GM19438 (cell line): ENCODE data around the gene UBE2Q2.
"Not testable (repeated sequence)": the region's sequence is repeated elsewhere in the genome, so short reads cannot be mapped to it uniquely, and the experiment has no call there.

Experiments
- ATAC-seq: cut with Tn5 transposase; IDR thresholded peaks from one replicate; pipeline ENCODE4 v1.9.1; 2021; ENCODE audit warnings: low read depth; ENCODE audit not compliant: unreplicated experiment

UBE2Q2 gene

DNA sequence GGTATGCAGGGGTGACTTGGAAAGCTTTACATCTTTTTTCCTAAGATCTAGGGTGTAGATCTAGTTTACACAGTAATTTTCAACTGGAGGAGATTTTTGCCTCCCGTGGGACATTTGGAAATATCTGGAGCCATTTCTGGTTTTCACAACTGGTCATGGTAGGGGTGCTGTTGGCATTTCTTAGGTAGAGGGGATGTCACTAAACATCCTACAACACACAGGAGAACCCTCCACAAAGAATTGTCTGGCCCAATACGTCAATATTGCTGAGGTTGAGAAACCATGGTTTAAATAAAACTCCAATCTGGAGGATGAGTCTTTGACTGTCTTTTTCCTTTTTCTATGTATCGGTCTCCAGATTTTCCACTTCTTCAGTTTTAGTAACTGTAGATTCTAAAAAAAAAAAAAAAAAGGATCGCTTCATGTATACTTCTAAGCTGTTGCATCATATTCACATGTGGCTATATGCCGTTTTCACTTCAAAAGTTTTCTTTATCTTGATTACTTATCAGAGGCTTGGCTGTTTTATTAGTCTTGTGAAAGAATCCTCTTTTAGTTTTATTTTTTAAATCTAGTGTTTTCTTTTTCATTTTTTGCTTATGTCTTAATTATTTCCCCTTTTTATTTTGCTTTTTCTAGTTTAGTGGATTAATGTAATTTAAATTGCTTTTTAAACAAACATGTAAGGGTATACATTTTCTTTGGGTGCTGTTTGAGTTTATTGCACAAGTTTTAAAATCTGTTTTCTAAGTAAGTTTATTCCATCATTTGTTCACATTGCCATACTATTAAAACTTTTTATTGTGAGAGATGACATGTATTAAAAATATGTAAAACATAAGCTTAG lies 21.2 kb downstream of the UBE2Q2 start:
- no peak for ATAC-seq

DNA sequence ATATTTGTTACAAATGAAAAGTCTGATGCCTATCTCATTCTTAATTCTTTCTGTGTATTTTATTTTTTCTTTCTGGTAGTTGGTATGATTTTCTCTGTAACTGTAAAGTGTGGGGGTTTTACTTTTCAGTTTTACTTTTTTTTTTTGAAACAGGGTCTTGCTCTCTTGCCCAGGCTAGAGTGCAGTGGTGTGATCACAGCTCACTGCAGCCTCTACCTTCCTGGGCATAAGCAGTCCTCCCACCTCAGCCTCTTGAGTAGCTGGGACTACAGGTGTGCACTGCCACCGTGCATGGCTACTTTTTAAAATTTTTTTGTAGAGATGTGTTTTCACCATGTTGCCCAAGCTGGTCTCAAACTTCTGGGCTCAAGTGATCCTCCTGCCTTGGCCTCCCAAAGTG lies 22.8 kb downstream of the UBE2Q2 start:
- ATAC-seq = not testable (repeated sequence)

DNA sequence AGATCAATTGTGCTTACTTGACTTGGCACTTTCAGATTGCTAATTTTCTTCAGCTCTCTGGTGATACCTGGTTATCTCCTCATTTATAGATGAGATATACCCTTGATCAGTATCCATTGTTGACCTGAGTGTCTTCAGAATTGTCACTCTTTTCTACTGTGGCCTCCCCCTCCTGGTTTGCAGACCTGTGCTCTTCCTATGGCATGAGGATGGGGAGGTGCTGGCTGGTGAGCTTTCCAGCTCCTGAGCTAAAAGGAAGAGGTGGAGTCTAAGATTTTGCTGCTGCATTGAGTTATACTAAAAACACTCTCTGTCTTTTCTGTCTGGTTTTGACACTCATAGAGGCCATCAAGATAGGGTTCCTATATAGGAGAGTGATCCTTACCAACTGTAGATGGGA lies 23.7 kb downstream of the UBE2Q2 start:
- no peak for ATAC-seq

DNA sequence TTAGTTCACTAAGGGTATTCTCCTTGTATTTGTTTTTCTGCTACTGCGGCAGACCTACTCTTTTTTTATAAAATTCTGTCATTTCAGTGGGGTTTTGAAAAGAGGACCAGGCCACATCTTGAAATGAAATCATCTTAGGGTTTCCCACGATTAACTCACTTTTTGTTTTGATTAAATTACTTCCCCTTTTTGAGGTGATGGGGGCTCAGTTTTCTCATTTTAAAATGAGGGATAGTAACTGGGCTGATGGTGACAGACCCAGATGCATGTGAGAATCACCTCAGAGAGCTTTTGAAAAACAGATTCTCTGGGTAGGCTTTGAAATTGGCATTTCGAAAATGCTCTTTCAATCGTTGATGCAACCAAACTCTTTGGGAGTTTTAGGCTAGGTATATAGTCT lies 24.2 kb downstream of the UBE2Q2 start:
- no peak for ATAC-seq

DNA sequence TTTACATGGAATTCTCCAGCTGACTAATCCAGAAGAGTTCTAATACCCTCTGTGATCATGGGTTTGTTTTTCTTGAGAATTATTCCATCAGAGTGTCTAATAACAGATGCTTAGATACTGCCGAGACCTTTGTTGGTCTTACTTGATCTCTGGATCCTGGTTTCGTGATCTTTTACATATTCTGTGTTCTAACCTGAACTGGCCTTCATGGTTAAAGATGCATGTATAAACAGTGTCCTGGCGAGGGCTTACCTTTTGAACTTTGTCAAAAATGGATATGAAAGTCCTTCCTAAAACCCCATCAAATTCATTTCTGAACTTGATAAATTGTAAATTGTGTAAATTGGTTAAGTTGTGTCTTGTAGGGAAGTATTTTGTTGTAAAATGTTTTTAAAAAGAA lies 24.8 kb downstream of the UBE2Q2 start:
- ATAC-seq = no peak

DNA sequence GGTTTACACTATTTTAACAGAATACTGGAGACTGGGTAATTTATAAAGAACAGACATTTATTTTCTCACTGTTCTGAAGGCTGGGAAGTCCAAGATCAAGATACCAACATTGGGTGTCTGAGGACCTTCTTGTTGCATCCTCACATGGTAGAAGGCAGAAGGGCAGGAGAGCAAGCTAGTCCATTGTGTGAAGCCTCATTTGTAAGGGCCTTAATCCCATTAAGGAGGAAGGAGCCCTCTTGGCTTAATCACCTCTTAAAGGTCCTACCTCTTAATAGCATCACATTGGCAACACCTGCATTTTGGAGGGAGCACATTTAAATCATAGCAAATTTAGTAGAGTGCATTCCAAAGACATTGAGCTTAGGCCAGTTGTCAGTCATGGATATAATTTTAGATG lies 26.2 kb downstream of the UBE2Q2 start:
- ATAC-seq = no peak

DNA sequence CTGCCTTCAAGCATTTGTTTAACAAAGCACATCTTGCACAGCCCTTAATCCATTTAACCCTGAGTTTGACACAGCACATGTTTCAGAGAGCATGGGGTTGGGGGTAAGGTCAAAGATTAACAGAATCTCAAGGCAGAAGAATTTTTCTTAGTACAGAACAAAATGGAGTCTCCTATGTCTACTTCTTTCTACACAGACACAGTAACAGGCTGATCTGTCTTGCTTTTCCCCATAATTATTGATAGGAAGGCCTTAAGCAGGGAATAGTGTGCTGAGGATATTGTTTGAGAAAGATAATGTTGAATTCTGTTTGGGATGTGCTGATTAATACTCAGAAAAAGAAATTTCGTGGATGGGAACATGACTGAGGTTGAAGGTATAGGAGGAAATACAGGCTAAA lies 28.3 kb downstream of the UBE2Q2 start:
- not testable (repeated sequence) for ATAC-seq

DNA sequence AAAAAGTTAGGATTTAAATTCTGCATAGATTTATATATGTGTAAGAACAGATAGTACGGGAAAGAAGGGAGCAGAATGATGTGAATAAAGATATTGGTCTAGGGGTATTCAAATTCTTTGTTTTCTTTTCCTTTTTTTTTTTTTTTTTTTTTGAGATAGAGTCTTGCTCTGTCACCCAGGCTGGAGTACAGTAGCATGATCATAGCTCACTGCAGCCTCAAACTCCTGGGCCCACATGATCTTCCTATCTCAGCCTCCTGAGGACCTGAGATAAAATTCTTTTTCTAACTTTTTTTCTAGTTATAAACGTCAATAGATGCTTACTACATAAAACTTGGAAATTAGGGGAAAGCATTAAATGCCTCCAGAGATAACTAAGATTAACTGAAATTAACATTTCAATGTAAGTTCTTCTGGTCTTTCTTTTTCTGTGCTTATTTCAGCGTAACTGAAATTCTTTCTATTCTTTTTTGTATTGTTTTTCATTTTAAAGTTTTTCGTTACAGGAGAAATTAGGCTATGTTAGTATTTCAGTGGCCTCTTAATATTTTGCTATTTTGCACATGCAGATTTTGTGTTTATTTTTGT lies 29.2 kb downstream of the UBE2Q2 start:
- no peak for ATAC-seq

DNA sequence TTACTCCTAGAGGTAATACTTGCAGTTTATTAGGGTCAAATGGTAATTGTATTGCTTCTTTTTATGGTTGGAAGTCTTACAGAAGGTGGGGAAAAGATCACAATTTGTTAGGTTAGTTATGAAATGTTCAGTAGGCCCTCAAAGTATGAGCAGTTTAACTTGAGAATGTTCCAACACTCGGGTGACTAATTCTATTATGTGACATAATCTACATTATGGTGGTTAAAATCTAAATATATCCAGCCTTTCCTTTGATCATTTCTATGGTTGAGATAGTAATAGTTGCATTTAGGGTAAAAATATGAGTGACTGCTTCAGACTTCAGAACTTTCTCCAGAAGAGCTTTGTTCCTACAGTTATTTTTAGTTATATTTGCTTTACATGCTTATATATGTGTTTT lies 40.8 kb downstream of the UBE2Q2 start:
- ATAC-seq = no peak

DNA sequence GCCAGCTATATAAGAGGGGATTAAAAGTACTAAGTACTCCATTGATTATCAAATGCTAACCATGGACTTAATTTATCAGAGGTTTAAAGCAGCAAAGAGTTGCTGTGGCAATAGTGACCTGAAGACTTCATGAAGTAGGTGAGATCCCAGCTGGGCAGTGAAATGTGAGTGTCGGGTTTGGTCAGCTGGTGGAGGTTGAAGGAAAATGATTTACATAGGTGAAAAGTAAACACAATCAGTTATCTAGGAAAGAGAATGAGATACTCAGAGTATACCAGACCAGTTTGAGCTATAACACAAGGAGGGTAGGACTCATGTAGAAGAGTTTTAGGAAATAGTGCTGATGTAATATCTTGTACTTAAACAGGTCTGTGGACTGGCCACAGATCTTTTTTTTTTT lies 43.9 kb downstream of the UBE2Q2 start:
- no peak for ATAC-seq

DNA sequence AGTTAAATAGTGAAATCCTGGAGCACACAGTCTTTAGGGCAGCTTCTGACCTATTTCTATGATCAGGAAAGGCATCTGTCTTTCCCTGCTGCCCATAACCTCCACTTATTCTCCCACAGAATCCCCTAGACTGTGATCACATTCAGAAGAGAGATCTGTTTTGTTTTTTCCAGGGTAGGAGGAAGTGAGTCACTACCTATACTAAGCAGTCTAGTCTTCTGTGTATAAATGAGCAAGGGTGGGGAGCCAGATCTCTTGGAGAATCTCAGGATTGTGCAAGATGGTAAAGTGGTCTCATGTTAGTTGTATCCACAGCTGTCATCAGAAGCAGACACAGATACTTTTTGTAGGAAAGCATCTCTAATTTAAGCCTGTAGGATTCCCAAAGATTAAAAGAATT lies 48.6 kb downstream of the UBE2Q2 start:
- ATAC-seq = no peak

DNA sequence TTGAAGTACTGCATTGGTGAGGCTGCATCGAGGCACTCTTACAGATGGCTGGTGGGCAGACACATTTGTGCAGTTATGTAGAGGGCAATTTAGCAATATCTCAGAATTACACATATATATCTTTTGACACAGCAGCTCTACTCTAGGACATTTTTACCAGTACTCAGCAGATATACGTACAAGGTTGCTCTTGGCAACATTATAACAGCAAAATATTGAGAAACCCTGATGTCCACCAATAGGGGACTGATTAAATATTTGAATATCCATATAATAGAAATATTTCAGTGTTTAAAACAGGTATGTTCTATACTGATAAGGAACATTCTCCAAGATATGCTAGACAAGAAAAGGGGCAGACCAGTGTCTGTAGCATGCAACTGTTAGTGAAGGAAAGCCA lies 52.5 kb downstream of the UBE2Q2 start:
- no peak for ATAC-seq

DNA sequence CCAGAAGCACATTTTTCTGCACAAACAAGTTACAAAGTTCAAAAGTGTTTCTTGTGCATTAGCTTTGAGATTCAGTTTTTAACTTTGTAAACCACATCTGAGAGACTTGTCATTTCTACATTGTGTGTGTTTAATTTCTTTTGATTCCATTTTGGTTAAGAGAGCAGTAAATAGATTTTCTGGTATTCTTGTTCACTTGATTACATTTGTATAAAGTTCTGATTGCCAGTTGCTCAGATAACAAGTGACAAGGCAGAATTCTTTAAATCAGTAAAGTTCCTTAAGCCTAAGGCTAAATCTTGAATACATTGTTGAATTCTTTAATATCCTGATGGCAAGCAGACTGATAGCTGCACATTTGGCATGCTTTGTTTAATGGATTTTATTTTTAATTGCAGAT lies 57.3 kb downstream of the UBE2Q2 start:
- ATAC-seq = no peak

DNA sequence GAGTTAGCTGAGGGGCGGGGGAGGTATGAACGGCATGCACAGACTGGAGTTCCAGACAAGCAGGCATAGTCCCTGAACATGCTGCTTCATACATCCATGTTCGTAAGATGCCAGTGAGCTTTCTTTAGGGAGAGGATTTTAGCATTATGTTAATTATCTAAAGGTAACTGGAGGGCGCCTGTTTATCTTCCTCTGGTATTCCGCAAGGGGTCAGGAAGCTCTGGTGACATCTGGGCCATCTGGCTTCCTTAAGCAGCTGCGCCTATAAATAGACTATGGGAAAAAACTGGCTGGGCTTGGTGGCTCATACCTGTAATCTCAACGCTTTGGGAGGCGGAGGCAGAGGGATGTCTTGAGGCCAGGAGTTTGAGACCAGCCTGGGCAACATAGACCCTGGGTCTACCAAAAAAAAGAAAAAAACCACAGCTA lies 58.9 kb downstream of the UBE2Q2 start:
- no peak for ATAC-seq

DNA sequence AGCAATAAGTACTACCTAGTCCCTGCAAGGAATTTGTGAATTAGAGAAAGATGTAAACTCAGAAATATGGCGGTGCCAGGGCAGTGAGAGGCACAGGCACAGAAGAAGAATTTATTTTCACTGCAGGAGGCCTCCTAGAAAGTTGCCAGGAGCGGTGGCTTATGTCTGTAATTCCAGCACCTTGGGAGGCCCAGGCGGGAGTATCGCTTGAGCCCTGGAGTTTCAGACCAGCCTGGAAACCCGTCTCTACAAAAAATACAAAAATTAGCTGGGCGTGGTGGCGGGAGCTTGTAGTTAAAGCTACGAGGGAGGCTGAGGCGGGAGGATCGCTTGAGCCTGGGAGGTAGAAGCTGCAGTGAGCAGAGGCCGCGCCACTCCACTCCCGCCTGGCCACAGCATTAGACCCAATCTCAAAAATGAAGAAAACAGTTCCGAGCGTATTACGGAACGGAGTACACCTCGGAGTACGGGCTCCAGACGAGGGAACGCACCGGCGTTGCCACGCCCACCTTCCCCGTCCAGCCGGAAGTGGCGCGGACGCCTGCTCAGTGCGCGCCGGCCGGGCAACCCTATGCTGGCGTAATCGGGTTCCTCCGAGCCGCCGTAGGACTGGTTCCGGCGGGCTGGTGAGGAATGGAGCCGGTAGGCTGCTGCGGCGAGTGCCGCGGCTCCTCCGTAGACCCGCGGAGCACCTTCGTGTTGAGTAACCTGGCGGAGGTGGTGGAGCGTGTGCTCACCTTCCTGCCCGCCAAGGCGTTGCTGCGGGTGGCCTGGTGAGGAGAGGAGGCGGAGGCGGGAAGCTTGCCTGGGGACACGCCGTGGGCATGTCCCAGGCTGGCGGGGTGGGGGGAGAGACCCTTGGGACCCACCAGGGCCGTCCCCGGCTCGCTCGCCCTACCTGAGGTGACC lies 60.3 kb downstream of the UBE2Q2 start, which contains the start of gene FBXO22:
TSS of gene FBXO22 (plus strand) at position 548 of the 909 bp plus-strand sequence. CDS start at position 634, 86 bp downstream.
- ATAC-seq = peak; percentile 96

DNA sequence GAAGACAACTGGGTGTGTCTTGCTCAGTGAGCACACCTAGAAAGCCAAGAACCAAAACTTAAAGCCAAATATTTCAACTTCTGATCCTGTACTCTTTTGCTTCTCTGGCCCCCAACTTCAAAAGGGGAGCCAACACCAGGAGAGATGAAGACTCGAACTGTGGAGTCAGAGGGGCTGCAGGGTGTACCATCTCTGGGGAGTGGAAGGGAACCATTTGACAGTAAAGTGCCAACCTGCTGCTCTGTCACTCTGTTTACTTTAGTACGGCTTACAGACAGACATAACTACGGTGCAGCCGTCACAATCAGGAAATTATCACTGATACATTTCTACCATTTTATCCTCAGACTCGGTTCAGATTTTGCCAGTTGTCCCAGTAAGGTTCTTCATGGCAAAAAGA lies 62.0 kb downstream of the UBE2Q2 start:
- no peak for ATAC-seq

DNA sequence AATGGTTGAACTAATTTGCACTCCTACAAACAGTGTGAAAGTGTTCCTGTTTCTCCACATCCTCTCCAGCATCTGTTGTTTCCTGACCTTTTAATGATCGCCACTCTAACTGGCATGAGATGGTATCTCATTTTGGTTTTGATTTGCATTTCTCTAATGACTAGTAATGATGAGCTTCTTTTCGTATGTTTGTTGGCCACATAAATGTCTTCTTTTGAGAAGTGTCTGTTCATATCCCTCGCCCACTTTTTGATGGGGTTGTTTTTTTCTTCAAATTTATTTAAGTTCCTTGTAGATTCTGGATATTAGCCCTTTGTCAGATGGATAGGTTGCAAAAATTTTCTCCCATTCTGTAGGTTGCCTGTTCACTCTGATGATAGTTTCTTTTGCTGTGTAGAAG lies 67.1 kb downstream of the UBE2Q2 start:
- ATAC-seq = not testable (repeated sequence)

DNA sequence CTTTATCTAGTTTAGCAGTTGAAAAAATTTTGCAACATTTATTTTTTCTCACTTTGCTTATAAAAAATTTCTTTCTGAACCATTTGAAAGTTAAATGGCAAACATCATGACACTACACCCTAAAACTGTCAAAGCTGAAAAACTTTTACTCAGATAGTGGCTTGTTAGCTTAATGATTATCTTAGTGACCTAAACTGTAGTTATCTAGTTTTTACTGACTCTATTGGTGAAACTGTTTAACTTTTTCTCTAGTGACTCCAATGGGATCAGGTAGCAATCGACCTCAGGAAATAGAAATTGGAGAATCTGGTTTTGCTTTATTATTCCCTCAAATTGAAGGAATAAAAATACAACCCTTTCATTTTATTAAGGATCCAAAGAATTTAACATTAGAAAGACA lies 73.7 kb downstream of the UBE2Q2 start:
- ATAC-seq = no peak

DNA sequence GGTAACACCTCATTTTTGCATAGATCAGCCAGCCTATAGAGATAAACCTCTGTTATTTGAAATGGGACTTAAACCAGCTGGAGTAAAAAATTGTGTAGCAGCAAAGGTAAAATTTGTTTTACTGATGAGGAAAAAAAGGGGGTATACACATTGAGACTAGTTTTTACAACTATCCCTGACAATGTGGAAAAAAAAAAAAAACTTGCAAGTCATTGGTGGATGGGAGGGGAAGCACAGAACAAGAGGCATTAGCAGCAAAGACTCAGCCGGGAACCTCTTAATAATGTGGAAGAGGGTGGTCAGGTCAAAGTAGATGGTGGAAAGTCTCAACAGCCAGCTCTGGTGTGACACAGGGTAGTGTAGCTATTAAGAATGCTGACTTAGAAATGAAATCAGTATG lies 74.9 kb downstream of the UBE2Q2 start:
- ATAC-seq = no peak

DNA sequence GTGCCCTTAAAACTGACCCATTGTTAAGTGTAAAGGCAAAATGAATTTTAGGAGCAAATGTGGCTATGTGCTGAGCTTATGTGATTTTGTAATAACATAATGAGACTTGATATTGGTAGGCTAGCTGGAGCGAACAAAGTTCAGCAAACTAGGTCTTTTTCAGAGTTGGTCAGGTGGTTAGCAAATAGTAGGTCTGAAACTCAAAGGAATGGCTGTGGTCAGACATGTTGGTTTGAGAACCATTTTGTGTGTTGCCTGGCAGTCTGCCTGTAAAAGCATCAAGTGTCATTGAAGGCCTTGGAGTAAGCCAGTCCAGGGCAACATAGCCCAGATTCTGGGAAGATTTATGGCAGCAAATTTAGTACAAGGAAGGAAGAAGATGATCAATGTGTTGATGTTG lies 76.8 kb downstream of the UBE2Q2 start:
- no peak for ATAC-seq
